NCI-H1417 treated with DMSO at 0.1 percent for 48 hours (cell line): ENCODE measurements around the gene EDEM2.
A peak's percentile ranks its signal among the peaks of the same experiment; 100 is the strongest.
"Not testable (repeated sequence)": the region's sequence is repeated elsewhere in the genome, so short reads cannot be mapped to it uniquely, and the experiment has no call there.

Experiments used
- DNase-seq: peaks from one replicate; lab custom pipeline; 2025; lab: John Stamatoyannopoulos, UW

EDEM2 gene

GRCh38 chr20:35129647-35130069 lies 17.5 kb downstream of the EDEM2 start:
- DNase-seq = no peak

- DNase-seq = no peak
These were observed 21.4 kb downstream of the EDEM2 start for GRCh38 chr20:35125753-35126152.

- DNase-seq = no peak
These were observed 24.3 kb downstream of the EDEM2 start for GRCh38 chr20:35122756-35123405.

GRCh38 chr20:35121186-35121585 lies 25.9 kb downstream of the EDEM2 start:
- no peak for DNase-seq

GRCh38 chr20:35120012-35120701 lies 27.0 kb downstream of the EDEM2 start:
- DNase-seq = no peak

- DNase-seq = no peak
These were observed 29.5 kb downstream of the EDEM2 start for GRCh38 chr20:35117629-35118028.

- no peak for DNase-seq
These were observed 29.9 kb downstream of the EDEM2 start for GRCh38 chr20:35117196-35117595.

- no peak for DNase-seq
These were observed 30.9 kb downstream of the EDEM2 start for GRCh38 chr20:35116258-35116657.

- DNase-seq = no peak
These were observed 31.5 kb downstream of the EDEM2 start for GRCh38 chr20:35115606-35116005.

- not testable (repeated sequence) for DNase-seq
These were observed 34.9 kb downstream of the EDEM2 start for GRCh38 chr20:35112276-35112675.

GRCh38 chr20:35111141-35111888 lies 35.8 kb downstream of the EDEM2 start:
- no peak for DNase-seq

- DNase-seq = no peak
These were observed 38.2 kb downstream of the EDEM2 start for GRCh38 chr20:35108921-35109320.

GRCh38 chr20:35106827-35107380 lies 40.2 kb downstream of the EDEM2 start:
- no peak for DNase-seq

GRCh38 chr20:35104685-35105295 lies 42.3 kb downstream of the EDEM2 start:
- DNase-seq = no peak

- no peak for DNase-seq
These were observed 45.5 kb downstream of the EDEM2 start for GRCh38 chr20:35101620-35102019.

- DNase-seq = no peak
These were observed 53.8 kb downstream of the EDEM2 start for GRCh38 chr20:35093267-35093884.

- DNase-seq = peak; percentile 76
These were observed 54.4 kb downstream of the EDEM2 start, which contains the start of gene TRPC4AP for GRCh38 chr20:35092524-35093266. TRPC4AP (minus strand) TSS chr20:35092807; CDS start chr20:35092781, 26 bp downstream.

- no peak for DNase-seq
These were observed 55.2 kb downstream of the EDEM2 start for GRCh38 chr20:35091816-35092523.

GRCh38 chr20:35088231-35089145 lies 58.6 kb downstream of the EDEM2 start:
- no peak for DNase-seq
